ENCODE data around the gene KCNT1. TPM values are rescaled to one million over a fixed set of nuclear protein-coding genes. Genes with fewer than 3 reads are reported as not detected.

The KCNT1 gene
- total and polyA plus RNA-seq, 8 donors = 0.05 to 1.1 (median 0.11) TPM

DNA sequence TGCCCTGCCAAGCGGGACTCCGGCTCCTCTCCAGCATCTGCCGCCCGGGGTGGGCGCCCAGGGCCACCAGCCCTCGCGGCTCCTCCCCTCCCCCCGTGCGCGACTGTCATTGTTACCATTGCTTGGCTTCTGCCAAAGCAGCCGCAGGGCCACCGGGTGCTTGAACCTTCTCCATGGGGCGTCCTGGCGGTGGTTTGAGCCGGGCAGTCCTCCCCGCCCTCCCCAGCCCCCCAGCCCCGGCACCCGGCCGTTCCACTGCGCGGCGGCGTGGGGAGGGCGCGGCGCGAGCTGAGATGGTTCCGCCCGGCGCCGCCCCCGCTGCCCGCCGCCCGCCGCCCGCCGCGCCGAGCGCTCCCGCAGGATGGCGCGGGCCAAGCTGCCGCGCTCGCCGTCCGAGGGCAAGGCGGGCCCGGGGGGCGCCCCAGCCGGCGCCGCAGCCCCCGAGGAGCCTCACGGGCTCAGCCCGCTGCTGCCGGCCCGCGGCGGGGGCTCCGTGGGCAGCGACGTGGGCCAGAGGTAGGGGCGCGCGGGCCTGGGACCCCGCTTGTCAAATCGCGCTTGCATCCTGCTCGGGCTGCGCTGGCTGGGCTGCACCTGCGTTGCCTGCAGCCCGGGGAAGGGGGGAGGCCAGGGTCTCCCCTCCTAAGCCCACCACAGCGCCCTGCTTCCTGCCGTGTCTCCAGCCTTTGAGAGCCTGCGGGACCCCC is 34.4 kb downstream of the KCNT1 start:
- TF ChIP-seq, protein P1, sequence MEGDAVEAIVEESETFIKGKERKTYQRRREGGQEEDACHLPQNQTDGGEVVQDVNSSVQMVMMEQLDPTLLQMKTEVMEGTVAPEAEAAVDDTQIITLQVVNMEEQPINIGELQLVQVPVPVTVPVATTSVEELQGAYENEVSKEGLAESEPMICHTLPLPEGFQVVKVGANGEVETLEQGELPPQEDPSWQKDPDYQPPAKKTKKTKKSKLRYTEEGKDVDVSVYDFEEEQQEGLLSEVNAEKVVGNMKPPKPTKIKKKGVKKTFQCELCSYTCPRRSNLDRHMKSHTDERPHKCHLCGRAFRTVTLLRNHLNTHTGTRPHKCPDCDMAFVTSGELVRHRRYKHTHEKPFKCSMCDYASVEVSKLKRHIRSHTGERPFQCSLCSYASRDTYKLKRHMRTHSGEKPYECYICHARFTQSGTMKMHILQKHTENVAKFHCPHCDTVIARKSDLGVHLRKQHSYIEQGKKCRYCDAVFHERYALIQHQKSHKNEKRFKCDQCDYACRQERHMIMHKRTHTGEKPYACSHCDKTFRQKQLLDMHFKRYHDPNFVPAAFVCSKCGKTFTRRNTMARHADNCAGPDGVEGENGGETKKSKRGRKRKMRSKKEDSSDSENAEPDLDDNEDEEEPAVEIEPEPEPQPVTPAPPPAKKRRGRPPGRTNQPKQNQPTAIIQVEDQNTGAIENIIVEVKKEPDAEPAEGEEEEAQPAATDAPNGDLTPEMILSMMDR (IDR thresholded peaks at IDR 0.05) = no peak
- DNase-seq (no peak), FAIRE-seq (no peak), ATAC-seq (no peak)
- H3K27ac ChIP-seq = no peak overlapping the region
- no peaks in the 10 kb centered on the region for H3K27me3 ChIP-seq
- H3K4me3 ChIP-seq = no peak overlapping the region
- H3K9me3 ChIP-seq = no peaks in the 10 kb centered on the region
- H3K36me3 ChIP-seq = no peaks in the 10 kb centered on the region
- 2 to 3% methylated on average over 43 to 78 of the region's 78 CpGs for WGBS, 2 donors
- intact Hi-C loops (cut with DNase I) = no loop called here
- H3K4me1 ChIP-seq = no peaks in the 10 kb centered on the region

DNA sequence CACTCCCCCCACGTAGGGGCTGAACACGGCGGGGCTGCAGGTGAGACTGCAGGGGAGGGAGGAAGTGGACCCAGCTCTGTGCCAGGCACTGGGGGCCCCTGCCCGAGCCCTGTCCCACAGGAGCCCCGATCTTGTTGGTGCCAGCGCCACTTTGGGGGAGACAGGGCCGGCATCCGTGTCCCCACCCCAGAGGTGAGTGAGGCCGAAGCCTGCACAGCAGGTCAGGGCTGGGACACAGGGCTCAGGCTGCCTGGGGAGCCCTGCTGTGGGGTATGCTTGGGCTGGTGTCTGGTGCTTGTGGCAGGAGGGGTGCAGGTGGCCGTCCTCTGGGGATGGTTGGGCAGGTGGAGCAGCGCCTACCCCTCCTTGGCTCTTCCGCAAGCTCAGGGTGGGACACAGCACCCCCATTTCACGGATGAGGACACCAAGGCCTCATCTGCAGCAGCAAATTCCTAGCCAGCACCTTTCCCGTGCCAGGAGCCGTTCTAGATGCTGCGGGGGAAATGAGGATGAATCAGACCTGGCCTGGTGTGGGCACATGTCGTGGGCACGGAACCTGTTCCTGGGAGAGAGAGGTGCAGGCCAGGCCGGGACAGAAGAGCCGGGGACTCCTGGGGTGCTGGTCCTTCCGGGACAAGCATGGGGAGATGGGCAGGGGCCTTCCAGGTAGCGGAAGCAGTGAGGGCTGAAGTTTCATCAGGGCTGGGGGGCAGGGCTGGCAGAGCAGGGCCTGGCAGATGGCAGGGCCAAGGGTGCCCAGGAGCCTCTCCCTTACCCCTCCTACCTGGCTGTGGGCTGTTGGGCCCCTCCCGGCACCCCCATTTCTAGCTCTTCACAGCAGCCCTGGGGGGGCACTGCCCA is 35.2 kb downstream of the KCNT1 start:
- DNase-seq (no peak), FAIRE-seq (no peak), ATAC-seq (no peak)
- TF ChIP-seq, protein P1 (IDR thresholded peaks at IDR 0.05) = no peak
- 33 to 42% methylated on average over 23 of the region's 23 CpGs for WGBS, 2 donors
- intact Hi-C loops (cut with DNase I) = no loop called here
- Histone ChIP-seq H3K27me3 (no peaks in the 10 kb centered on the region), H3K27ac (no peak overlapping the region), H3K36me3 (no peaks in the 10 kb centered on the region), H3K4me1 (no peaks in the 10 kb centered on the region), H3K9me3 (no peaks in the 10 kb centered on the region), H3K4me3 (no peak overlapping the region)

DNA sequence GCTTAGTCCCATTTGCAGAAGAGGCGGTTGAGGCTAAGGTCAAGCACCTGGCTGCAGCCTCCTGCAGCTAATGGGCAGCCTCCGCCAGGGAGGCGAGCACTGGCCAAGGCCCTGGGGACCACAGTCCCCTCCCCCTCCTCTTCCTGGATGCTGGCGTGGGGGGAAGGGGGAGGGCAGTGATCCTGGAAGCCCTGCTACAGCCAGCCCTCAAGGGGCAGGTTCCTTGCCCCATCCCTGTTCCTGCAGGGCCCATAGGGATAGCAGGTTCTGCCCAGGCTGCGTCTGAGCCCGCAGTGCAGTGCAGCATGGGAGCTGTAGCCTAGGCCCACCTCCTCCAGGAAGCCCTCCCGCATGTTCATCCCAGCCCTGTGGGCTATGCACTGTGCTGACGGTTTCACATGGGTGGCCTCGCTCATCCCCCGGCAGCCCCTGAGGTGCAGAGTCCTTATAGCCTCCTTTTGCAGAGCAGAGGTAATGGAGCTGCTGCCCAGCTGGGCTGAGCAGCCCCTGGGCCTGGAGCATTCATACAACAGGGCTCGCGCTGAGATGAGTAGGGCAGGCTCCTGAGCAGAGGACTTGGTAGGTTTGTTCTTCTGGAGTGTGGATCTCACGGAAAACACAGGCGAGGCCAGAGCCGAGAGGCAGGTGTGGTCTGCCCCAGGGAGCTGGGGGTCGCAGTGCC is 36.0 kb downstream of the KCNT1 start:
- WGBS, 2 donors = 43 to 56% methylated on average over 16 of the region's 16 CpGs
- Histone ChIP-seq H3K4me3 (no peak overlapping the region), H3K9me3 (no peaks in the 10 kb centered on the region), H3K27ac (no peak overlapping the region), H3K4me1 (no peaks in the 10 kb centered on the region), H3K36me3 (no peaks in the 10 kb centered on the region), H3K27me3 (no peaks in the 10 kb centered on the region)
- TF ChIP-seq, protein P1 (IDR thresholded peaks at IDR 0.05) = no peak
- ATAC-seq (no peak), DNase-seq (no peak), FAIRE-seq (no peak)
- intact Hi-C loops (cut with DNase I) = no loop called here

DNA sequence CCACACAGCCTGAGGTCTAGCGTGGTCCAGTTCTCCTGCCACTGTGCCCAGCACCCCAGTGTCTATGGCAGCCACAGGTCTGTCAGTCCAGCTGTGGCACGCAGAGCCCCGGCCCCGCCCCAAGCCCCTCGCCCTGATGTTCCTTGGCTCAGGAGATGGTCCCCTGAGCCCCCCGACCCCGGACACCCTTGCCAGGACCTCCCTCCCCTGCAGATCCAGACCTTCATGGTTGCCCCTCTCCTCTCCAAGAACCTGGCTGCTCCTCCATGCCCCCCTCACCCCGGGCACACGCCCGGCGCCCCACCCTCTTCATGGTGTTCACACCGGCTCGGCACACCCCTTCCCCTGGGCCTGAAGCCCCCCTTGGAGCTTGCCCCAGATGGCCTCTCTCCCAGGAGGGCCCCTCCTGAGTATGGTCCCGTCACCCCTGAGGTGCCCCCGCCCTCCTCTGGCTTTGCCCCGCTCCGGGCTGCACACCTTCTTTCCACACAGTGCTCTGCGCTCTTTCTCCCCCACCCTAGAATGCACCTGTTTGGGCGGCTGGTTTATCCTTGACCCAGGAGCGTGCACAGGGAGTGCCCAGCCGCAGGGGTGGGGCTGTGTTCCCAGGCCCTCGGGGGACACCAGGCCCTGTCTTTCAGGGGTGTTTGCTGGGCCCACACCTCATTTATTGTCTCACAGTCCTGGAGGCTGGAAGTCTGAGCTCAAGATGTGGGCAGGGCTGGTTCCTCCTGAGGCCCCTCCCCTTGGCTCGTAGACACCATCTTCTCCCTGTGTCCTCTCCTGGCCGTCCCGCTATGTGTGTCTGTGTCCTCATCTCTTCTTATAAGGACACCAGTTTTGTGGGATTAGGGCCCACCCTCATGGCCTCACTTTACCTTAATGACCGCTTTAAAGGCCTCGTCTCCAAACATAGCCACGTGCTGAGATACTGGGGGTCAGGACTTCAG is 37.6 kb downstream of the KCNT1 start:
- Histone ChIP-seq H3K36me3 (no peaks in the 10 kb centered on the region), H3K27me3 (no peaks in the 10 kb centered on the region), H3K9me3 (no peaks in the 10 kb centered on the region), H3K4me3 (no peak overlapping the region), H3K27ac (no peak overlapping the region), H3K4me1 (no peaks in the 10 kb centered on the region)
- DNase-seq = no peak
- TF ChIP-seq, protein P1 (IDR thresholded peaks at IDR 0.05) = no peak
- no peak for FAIRE-seq
- WGBS, 2 donors = 46 to 51% methylated on average over 26 to 28 of the region's 28 CpGs
- ATAC-seq = no peak
- intact Hi-C loops (cut with DNase I) = no loop called here

Data from pancreas (tissue), 10 donors.